GM19099 (cell line): ENCODE measurements around the gene DSCAM.

ENCODE experiments used
- POLR2A ChIP-seq: IDR thresholded peaks from 3 replicates; pipeline ENCODE4 v1.6.1; 2011; ENCODE audit warnings: low read depth; ENCODE audit not compliant: insufficient read length; ENCODE audit errors: extremely low read depth

The DSCAM gene

DNA sequence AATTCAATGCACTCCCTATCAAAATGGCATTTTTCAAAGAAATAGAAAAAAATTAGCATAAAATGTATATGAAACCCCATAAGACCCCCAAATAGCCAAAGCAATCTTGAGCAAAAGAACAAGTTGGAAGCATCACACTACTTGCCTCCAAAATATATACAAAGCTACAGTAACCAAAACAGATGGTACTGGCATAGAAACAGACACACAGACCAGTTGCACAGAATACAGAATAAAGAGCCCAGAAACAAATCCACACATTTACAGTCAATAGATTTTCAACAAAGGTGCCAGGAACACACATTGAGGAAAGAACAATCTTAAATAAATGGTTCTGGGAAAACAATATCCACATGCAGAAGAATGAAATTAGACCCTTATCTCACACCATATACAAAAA is 350.8 kb downstream of the DSCAM start:
- TF ChIP-seq POLR2A: no peak

DNA sequence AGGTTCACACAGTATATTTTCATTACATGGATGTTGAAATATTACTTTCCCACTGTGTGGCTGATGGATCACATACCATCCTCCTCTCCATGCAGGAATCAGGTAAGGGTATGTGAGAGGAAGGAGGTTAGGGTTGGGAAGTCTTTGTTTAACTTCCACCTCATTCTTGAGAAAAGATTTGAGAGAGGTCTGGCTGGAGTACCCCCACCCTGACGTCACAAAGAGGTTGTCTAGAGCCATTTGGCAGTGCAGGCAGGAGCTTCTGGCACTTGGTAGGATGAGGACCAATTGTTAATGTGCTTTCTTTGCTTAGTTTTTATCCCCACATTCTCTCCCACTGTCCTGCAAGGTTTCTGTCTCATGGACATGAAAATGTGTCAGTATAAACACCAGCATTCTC is 356.6 kb downstream of the DSCAM start:
- TF ChIP-seq POLR2A: no peak

DNA sequence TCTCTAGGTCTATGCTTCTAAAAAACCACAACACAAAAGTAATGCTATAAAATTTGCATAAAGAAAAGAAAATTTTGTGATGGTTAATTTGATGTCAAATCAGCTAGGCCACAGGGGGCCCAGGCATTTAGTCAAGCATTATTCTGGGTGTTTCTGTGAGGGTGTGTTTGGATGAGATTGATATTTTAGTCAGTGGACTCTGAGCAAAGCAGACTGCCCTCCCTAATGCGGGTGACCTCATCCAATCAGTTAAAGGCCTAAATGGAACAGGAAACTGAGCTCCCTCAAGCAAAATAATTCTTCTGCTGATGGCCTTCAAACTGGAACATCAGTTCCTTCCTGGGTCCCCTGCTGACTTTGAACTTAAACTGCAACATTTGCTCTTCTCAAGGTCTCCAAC is 358.0 kb downstream of the DSCAM start:
- no peak for TF ChIP-seq POLR2A

DNA sequence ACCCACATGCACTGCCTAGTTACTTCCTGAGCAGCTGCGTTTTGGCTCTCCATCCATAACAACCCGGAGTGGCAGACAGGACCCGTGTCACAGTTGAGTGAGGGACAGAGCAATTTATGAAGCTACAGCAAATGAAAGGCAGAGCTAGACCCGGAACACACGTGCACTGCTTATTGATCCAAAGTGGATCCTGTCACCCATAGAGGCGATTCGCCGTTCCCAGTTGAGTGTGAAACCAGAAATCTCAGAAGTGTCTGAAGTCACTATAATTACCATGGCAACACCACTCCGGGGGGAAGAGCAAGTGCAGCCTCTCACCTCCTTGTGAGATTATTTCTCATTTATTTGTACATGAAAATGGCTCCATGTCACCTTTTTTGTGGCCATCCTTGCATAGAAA is 365.2 kb downstream of the DSCAM start:
- no peak for TF ChIP-seq POLR2A

DNA sequence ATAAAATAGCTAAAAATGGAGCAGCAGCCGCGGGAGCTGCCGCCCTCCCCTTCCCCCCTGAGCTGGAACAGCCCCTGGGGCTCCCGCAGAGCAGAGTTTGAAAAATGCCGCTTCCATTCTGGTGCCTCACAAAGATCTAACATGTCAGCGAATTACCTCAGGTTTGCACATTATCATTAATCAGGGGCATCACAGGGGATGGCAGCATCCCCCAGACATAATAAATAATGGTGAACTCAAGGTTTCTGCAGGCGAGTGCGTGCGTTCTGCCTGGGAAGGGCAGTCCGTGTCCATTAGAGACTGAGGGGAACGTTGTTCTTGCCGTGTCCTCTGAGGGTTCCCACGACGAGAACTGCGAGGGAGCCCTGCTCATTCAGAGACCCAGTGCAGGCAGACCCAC is 372.4 kb downstream of the DSCAM start:
- no peak for TF ChIP-seq POLR2A

DNA sequence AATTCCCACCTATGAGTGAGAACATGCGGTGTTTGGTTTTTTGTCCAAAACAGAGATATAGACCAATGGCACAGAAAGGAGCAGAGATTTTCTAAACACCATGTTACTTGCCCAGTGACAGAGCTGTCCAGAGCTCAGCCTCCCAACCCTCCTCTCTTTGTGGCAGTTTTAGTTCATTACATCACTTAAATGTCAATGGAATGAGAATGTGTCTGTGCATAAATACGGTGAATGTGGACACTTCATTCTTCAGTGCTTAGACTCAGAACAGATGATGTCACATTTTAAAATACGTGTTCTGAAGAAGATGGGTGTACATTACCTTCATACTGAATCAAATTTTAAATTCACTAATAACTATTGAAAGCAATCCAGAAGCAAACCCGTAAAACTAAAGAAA is 374.9 kb downstream of the DSCAM start:
- no peak for TF ChIP-seq POLR2A

DNA sequence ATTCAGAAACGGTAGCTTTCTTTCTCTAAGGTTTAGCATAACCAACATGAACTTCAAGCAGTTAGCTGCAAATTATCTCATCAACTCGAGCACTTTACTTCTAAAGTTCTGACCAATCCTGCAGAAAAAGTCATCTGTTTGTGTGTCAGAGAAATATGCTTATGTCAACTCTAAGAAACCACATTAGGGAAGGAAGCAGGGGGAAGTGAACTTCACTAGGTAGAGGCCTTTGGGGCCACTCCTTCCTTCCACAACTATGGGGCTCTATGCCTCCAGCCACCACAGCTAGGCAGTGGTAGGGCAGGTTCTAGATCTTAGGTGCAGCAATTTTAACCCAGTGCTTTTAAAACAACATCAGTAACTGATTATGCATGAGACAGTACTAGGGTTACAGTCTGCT is 375.9 kb downstream of the DSCAM start:
- no peak for TF ChIP-seq POLR2A

DNA sequence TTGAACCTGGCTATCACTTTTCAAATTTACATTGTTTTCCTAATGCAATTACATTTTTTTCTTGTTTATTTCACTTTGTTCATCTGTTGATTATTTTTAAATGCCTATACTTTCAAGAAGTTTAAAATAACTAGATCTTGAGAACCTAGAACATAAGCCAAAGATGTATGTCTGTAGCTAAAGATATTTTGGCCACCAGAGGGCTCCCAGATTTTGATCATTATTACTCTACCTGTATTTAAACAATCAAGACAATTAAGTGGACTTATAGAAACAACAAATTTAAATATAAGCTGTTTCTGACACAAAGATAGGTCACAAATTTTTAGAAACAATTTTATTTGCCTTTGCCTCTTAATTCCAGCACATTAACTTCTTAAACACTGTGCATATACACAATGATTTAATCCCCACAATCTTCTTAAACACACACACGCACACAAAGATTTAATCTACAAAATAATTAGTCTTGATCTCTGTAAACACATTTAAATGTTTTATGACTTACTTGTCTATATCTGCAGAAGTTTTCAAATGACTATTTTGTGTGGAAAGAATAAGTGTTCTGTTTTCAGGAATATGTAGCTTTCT is 380.0 kb downstream of the DSCAM start:
- TF ChIP-seq POLR2A: no peak

DNA sequence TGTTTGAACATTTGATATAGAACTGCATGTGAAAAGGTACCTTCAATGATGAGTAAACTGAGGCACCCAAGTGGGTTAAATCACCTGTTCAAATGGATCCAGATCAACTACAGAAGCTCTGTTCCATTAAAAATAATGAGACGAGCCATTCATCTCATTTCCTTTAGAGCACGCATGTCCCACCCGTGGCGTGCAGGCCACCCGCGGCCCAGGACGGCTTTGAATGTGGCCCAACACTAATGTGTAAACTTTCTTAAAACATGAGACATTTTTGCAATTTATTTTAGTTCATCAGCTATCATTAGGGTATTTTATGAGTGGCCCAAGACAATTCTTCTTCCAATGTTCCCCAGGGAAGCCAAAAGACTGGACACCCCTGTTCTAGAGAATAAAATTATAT is 381.6 kb downstream of the DSCAM start:
- no peak for TF ChIP-seq POLR2A

DNA sequence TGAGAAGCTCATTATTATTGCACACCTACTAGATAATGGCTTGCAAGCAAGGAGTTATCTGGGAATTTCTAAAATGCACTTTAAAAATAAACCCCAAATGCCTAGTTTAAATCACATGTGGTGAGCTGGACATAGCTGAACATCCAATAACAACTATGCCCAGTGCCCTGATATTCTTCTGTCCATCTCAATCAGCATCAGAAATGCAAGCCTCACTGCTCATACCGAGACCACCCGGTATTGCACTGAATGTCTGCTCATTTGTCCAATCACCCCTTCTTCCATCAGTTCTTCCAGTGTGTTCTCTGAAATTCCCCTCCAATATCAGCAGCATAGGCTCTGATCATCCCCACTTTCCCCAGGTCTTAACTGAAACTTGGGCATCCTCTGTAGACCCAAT is 383.8 kb downstream of the DSCAM start:
- no peak for TF ChIP-seq POLR2A

DNA sequence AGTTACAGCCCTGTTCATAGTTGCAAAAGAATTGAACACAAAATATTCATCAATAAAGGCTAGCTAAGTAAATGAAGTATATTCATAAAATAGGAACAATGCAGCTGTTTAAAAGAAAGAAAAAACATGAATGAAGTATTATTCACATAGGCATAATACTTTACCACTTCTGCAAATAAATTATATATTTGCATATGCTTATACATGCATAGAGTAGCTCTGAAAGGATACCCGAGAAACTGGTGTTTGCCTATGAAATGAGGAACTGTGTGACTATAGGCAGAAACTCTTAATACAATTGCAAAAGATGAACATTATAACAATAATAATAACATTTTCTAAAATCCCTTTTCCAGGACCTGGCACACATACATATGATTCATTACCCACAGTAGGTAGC is 385.9 kb downstream of the DSCAM start:
- TF ChIP-seq POLR2A: no peak

DNA sequence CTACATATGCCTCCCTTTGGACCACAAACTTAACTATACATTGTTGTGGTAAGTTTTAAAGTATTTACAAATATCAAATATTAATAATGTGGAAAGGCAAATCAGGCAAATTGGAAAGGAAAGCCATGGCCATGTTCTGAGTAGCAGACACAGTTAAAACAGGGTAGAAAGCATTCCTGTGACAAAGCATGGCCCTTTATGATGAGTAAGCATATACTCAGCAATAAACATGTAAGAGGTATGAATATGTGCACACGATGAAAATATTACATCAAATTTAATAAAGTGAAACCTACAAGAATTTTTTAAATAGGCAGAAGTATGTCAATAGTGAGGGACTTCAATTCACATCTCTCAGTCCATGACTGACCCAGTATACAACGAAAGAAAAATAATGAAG is 389.2 kb downstream of the DSCAM start:
- no peak for TF ChIP-seq POLR2A

DNA sequence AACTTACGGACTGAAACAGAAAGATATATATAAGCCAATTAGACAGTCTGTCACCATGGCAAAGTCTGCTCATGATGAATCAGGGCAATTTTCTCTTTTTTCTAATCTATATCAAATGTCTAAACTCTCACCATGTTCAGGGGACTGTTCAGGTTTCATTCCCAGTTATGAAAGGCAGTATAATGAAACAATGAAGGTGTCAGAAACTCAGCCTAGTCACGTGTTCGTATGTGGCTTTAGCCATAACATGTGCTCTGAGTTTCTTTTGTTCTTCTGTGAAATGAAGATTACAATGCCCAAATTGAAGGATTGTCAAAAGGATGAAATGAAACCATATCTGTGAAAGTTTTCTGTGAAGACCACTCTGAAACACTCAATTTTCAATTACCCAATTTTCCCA is 392.9 kb downstream of the DSCAM start:
- no peak for TF ChIP-seq POLR2A

DNA sequence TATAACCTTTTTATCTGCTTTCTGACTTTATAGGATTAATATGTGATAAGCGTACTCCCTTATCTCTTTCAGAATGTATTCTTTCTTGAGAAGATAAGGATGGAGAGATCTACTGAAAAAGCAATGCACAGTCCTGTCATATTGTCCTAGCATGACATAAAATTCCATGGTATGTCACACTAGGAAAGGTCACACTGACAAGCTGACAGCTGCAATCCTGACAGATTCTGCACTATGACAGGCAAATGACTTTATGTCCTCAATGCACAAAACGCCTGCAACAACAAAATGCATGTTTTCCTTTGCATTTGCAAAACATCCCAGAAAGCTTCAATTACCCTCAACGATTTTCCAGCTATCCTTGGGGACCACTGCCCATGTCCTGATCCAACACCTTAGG is 393.8 kb downstream of the DSCAM start:
- TF ChIP-seq POLR2A: no peak

DNA sequence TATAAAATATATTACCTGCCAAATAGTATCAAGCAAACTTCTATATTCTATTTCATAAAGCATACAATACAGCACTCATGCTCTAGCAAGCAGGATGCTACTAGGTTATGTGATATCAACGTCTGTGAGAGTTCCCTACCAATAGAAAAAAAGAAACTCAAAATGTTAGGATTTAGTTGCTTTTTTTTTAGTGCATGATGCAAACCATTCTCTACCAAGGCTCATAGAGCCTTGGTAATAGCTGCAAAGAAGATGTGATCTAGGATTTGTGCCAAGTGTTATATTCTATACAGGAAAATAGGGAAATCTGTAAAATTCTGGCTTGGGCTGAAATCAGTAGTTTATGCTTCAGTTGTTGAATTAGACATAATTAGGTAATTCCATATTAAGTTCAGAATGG is 394.4 kb downstream of the DSCAM start:
- TF ChIP-seq POLR2A: no peak

DNA sequence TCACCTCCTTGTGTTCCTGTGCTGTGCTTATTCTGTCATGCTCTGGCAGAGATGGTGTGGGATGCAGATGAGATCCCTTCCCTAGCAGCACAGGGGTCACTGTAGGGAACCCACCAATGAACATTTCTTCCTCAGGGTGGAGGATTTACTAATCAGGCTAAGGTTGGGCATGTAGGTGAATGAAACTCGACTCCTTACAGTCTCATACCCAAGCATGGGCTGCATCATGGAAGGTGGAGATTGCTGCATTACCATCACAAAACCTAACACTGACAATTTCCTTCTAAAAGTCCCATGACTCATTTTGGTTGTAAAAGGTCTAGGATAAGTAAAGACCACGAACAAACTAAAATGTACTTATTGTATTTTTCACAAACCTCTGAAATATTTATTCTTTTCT is 399.9 kb downstream of the DSCAM start:
- no peak for TF ChIP-seq POLR2A

DNA sequence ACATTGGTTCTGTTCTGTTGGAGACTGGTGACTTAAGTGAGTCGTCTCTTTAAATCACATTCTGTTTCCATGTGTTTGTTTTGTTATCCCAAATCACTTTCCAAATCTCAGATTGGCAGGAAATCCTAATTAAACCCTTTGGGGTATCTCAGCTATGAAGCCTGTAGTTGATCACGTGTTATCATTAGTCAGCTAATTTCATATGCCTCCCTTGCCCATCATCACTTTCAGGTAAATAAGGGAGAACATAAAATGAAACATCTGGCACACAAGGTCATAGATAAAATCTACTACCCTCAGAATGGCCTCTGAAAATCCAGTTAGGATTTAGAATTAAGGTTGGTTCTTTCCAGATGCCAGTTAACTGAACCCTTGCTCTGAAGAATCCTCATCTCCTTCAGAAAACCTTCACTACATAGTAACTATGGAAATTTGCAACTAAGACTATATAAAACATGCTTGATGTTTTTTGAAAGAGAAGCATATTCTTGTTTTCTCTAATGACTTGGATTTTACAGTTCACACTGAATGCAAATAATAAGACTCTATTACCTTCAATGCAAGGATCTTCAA is 401.5 kb downstream of the DSCAM start:
- TF ChIP-seq POLR2A: no peak
